Measurements from ENCODE around the gene HBB. TPM values are rescaled to one million over a fixed set of nuclear protein-coding genes. Genes with fewer than 3 reads are reported as not detected.
A peak's percentile ranks its signal among the peaks of the same experiment; 100 is the strongest.

Gene HBB
- total and polyA plus RNA-seq, 4 donors: 5.7 to 3,950 (median 50.2) TPM

DNA sequence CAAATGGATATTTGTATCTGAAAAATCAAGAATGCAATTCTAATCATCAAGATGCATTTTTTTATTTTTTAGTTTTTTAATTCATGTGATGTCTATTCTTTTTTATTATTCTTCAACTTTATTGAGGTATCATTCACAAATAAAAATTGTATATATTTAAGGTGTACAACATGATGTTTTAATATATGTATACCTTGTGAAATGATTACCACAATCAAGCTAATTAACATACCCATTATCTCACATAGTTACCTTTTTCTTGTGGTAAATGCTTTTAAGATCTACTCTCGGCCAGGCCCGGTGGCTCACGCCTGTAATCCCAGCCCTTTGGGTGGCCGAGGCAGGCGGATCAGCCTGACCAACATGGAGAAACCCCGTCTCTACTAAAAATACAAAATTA lies 3.7 kb downstream of the HBB start:
- WGBS: 87% methylated on average over 6 of the region's 6 CpGs
- Histone ChIP-seq H3K9ac (ENCODE audit: low read depth in 1 of 2, low read length in 2 of 2) (no peak overlapping the region), H3K27me3 (ENCODE audit: control insufficient read depth in 4 of 4, insufficient read depth in 4 of 4, low read length in 3 of 4) (no peaks in the 10 kb centered on the region), H3K4me3 (ENCODE audit: low read depth in 1 of 3, low read length in 3 of 3) (no peak overlapping the region), H3K4me1 (ENCODE audit: control insufficient read depth in 4 of 4, insufficient read depth in 4 of 4, low read length in 3 of 4) (no peaks in the 10 kb centered on the region), H3K9me3 (ENCODE audit: control insufficient read depth in 4 of 4, low read length in 3 of 4) (no peaks in the 10 kb centered on the region), H3K27ac (ENCODE audit: low read depth in 1 of 2, low read length in 2 of 2) (no peak overlapping the region), H3K36me3 (ENCODE audit: control insufficient read depth in 4 of 4, insufficient read depth in 3 of 4, low read depth in 1 of 4, low read length in 3 of 4) (no peaks in the 10 kb centered on the region)
- TF ChIP-seq RAD21 (IDR thresholded peaks at IDR 0.05) (no peak), NR2F2 (IDR thresholded peaks at IDR 0.05) (no peak)
- no peak for DNase-seq (ENCODE audit: low spot score)

DNA sequence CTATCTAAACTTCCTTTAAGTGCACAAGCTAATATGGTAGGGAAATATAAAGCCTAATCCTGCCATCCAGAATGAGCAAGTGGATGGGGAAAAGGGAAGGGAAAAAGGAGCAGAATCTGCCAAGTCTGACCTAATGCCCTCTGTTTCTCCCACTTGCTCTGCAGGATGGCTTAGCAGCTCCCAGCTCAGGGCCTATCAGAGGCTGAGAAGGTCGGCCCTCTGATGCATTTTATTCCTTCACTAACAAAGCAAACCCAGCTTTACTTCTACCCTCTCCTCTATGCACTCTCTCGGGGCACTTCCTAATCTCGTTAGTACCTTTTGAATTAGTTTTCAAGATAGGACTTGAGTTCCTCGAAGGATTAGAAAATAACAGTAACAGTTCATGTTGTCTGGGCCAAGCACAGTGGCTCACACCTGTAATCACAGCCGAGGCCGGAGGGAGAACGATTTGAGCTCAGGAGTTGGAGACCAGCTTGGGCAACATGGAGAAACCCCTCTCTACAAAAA lies 16.4 kb downstream of the HBB start:
- no peak for DNase-seq (ENCODE audit: low spot score)
- Histone ChIP-seq H3K4me1 (ENCODE audit: control insufficient read depth in 4 of 4, insufficient read depth in 4 of 4, low read length in 3 of 4) (no peaks in the 10 kb centered on the region), H3K27ac (ENCODE audit: low read depth in 1 of 2, low read length in 2 of 2) (no peak overlapping the region), H3K27me3 (ENCODE audit: control insufficient read depth in 4 of 4, insufficient read depth in 4 of 4, low read length in 3 of 4) (peaks cover 0 to 4% (median 1%) of the 10 kb centered on the region in 4 donors), H3K4me3 (ENCODE audit: low read depth in 1 of 3, low read length in 3 of 3) (no peak overlapping the region), H3K9ac (ENCODE audit: low read depth in 1 of 2, low read length in 2 of 2) (no peak overlapping the region), H3K36me3 (ENCODE audit: control insufficient read depth in 4 of 4, insufficient read depth in 3 of 4, low read depth in 1 of 4, low read length in 3 of 4) (no peaks in the 10 kb centered on the region), H3K9me3 (ENCODE audit: control insufficient read depth in 4 of 4, low read length in 3 of 4) (no peaks in the 10 kb centered on the region)
- TF ChIP-seq HNF4G (IDR thresholded peaks at IDR 0.05) (no peak), RXRA (IDR thresholded peaks at IDR 0.05) (no peak), FOXA1 (IDR thresholded peaks at IDR 0.05) (no peak), SP1 (IDR thresholded peaks at IDR 0.05) (no peak), NR2F2 (IDR thresholded peaks at IDR 0.05) (no peak)
- TF ChIP-seq, protein P1, sequence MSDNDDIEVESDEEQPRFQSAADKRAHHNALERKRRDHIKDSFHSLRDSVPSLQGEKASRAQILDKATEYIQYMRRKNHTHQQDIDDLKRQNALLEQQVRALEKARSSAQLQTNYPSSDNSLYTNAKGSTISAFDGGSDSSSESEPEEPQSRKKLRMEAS (IDR thresholded peaks at IDR 0.05): no peak
- TF ChIP-seq, protein P2, sequence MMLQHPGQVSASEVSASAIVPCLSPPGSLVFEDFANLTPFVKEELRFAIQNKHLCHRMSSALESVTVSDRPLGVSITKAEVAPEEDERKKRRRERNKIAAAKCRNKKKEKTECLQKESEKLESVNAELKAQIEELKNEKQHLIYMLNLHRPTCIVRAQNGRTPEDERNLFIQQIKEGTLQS (IDR thresholded peaks at IDR 0.05): no peak
- WGBS: 47% methylated on average over 7 of the region's 7 CpGs

DNA sequence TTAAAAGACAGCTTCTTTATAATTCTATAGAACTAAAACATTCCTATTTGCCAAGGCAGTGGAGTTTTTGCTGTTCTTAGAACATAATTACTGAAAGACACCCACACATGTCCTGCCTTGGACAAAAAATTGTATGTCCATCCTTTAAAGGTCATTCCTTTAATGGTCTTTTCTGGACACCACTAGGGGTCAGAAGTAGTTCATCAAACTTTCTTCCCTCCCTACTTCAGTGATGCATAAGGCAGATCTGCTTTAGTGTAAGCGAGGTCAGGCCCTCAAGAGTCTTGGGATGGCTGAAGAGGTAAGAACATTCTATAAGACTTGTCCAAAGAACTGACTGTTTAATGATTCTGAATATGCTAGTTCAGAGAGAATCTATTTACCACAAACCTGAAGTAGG lies 22.1 kb downstream of the HBB start:
- H3K9ac ChIP-seq (ENCODE audit: low read depth in 1 of 2, low read length in 2 of 2): no peak overlapping the region
- no peak overlapping the region for H3K4me3 ChIP-seq (ENCODE audit: low read depth in 1 of 3, low read length in 3 of 3)
- no peaks in the 10 kb centered on the region for H3K4me1 ChIP-seq (ENCODE audit: control insufficient read depth in 4 of 4, insufficient read depth in 4 of 4, low read length in 3 of 4)
- H3K27me3 ChIP-seq (ENCODE audit: control insufficient read depth in 4 of 4, insufficient read depth in 4 of 4, low read length in 3 of 4): peaks cover 0 to 9% (median 0%) of the 10 kb centered on the region in 4 donors
- H3K9me3 ChIP-seq (ENCODE audit: control insufficient read depth in 4 of 4, low read length in 3 of 4): no peaks in the 10 kb centered on the region
- H3K27ac ChIP-seq (ENCODE audit: low read depth in 1 of 2, low read length in 2 of 2): no peak overlapping the region
- DNase-seq (ENCODE audit: low spot score): no peak
- H3K36me3 ChIP-seq (ENCODE audit: control insufficient read depth in 4 of 4, insufficient read depth in 3 of 4, low read depth in 1 of 4, low read length in 3 of 4): no peaks in the 10 kb centered on the region
- no peak for TF ChIP-seq YY1 (IDR thresholded peaks at IDR 0.05)
- no peak for TF ChIP-seq SP1 (IDR thresholded peaks at IDR 0.05)
- TF ChIP-seq, protein P1 (IDR thresholded peaks at IDR 0.05): no peak
- TF ChIP-seq GABPA (IDR thresholded peaks at IDR 0.05 in 1 of 2, conservative IDR thresholded peaks at IDR 0.05 in 1 of 2): no peak
- TF ChIP-seq, protein P3, sequence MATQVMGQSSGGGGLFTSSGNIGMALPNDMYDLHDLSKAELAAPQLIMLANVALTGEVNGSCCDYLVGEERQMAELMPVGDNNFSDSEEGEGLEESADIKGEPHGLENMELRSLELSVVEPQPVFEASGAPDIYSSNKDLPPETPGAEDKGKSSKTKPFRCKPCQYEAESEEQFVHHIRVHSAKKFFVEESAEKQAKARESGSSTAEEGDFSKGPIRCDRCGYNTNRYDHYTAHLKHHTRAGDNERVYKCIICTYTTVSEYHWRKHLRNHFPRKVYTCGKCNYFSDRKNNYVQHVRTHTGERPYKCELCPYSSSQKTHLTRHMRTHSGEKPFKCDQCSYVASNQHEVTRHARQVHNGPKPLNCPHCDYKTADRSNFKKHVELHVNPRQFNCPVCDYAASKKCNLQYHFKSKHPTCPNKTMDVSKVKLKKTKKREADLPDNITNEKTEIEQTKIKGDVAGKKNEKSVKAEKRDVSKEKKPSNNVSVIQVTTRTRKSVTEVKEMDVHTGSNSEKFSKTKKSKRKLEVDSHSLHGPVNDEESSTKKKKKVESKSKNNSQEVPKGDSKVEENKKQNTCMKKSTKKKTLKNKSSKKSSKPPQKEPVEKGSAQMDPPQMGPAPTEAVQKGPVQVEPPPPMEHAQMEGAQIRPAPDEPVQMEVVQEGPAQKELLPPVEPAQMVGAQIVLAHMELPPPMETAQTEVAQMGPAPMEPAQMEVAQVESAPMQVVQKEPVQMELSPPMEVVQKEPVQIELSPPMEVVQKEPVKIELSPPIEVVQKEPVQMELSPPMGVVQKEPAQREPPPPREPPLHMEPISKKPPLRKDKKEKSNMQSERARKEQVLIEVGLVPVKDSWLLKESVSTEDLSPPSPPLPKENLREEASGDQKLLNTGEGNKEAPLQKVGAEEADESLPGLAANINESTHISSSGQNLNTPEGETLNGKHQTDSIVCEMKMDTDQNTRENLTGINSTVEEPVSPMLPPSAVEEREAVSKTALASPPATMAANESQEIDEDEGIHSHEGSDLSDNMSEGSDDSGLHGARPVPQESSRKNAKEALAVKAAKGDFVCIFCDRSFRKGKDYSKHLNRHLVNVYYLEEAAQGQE (IDR thresholded peaks at IDR 0.05): no peak
- TF ChIP-seq, protein P2 (IDR thresholded peaks at IDR 0.05): no peak
- TF ChIP-seq JUND (IDR thresholded peaks at IDR 0.05): no peak
- TF ChIP-seq, protein P4, sequence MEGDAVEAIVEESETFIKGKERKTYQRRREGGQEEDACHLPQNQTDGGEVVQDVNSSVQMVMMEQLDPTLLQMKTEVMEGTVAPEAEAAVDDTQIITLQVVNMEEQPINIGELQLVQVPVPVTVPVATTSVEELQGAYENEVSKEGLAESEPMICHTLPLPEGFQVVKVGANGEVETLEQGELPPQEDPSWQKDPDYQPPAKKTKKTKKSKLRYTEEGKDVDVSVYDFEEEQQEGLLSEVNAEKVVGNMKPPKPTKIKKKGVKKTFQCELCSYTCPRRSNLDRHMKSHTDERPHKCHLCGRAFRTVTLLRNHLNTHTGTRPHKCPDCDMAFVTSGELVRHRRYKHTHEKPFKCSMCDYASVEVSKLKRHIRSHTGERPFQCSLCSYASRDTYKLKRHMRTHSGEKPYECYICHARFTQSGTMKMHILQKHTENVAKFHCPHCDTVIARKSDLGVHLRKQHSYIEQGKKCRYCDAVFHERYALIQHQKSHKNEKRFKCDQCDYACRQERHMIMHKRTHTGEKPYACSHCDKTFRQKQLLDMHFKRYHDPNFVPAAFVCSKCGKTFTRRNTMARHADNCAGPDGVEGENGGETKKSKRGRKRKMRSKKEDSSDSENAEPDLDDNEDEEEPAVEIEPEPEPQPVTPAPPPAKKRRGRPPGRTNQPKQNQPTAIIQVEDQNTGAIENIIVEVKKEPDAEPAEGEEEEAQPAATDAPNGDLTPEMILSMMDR (IDR thresholded peaks at IDR 0.05; ENCODE audit: low read depth, low read length, missing input control): peak; percentile 28
- TF ChIP-seq RXRA (IDR thresholded peaks at IDR 0.05): peak in 1 of 2 donors; percentile 39
- TF ChIP-seq RAD21 (IDR thresholded peaks at IDR 0.05): peak; percentile 68 to 72
- TF ChIP-seq FOXA2 (IDR thresholded peaks at IDR 0.05): no peak
- WGBS: 23% methylated on average over 1 of the region's 1 CpG

Data from liver (tissue), 9 donors.